G401 (cell line): ENCODE results near the gene RBM17. TPM values are rescaled to one million over a fixed set of nuclear protein-coding genes. Genes with fewer than 3 reads are reported as not detected.
"Not testable (repeated sequence)": the region's sequence is repeated elsewhere in the genome, so short reads cannot be mapped to it uniquely, and the experiment has no call there.

ENCODE experiments used
- DNase-seq: peaks from one replicate; pipeline ENCODE4 v3.0.0-alpha.2; 2015; ENCODE audit warnings: low spot score
- in situ Hi-C: cut with HindIII; loops from 2 replicates; pipeline ENCODE4 v1.10.0; 2016; ENCODE audit warnings: low sequenced_read_pairs, mixed read lengths
- total RNA-seq: library from RNA; depleted of rRNA; stranded (reverse); fragments of >200 nt; shearing (Covaris generic); gene quantifications from 2 replicates; pipeline ENCODE4 v1.2.3, GENCODE V29; 2014

The RBM17 gene
- total RNA-seq, 1 experiment from 2014 or later = 41.9 TPM

DNA sequence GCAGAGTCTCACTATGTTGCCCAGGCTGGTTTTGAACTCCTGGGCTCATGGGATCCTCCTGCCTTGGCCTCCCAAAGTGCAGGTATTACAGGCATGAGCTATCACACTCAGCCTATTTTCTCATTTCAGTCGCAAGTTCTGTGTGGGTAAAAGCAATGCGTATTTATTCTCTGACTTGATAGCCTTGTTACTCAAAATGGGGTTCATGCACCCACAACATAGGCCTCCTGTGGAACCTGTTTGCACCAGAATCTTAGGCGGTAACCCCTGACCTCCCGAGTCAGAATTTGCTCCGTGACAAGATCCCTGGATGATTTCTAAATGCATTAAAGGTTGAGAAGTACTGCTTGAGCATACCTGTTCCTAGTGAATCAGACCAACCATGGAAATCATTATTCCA is 34.0 kb upstream of the RBM17 start:
- in situ Hi-C loops = no loop called here
- no peak for DNase-seq

DNA sequence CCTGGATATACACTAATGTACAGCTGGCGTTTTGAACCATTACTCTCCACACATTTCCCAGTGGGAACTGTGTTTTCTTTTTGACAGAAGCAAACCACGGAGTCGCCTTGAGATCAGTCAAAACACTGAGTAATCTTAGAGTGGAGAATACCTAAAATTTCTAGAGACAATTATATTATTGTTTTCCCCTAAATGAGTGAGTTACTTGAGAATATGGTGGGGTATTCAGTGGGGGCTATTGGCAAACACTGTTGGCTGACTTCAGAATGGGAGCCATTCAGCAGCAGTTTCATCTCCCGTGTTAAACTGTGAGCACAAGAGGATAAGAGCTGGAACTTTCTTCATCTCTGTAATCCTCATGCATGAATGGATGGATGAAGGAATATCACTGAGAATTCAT is 32.9 kb upstream of the RBM17 start:
- DNase-seq = no peak
- in situ Hi-C loops = no loop called here

DNA sequence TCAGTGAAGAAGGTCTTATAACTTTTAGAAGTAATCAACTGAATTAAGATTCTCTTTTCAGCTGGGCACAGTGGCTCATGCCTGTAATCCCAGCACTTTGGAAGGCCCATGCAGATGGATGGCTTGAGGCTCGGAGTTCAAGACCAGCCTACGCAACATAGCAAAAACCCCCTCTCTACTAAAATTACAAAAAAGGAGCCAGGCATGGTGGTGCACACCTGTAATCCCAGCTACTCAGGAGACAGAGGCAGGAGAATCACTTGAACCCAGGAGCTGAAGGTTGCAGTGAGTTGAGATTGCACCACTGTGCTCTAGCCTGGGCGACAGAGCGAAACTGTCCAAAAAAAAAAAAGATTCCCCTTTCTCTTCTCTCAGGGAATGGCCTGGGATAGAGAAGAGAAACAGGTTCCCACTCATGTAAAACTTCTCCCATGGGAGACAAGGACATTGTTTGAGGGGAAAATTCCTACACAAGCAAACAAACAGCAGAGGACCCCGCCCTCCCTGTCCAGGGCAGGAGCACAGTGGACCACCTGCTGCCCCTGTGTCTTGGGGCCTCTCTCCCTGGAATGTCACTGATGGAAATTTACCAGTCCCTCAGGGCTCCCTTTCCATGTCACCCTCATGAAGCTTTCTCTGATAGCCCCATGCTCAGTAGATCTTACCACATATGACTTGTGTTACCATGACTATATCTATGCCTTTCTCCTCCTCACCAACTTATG is 32.3 kb upstream of the RBM17 start:
- no peak for DNase-seq

DNA sequence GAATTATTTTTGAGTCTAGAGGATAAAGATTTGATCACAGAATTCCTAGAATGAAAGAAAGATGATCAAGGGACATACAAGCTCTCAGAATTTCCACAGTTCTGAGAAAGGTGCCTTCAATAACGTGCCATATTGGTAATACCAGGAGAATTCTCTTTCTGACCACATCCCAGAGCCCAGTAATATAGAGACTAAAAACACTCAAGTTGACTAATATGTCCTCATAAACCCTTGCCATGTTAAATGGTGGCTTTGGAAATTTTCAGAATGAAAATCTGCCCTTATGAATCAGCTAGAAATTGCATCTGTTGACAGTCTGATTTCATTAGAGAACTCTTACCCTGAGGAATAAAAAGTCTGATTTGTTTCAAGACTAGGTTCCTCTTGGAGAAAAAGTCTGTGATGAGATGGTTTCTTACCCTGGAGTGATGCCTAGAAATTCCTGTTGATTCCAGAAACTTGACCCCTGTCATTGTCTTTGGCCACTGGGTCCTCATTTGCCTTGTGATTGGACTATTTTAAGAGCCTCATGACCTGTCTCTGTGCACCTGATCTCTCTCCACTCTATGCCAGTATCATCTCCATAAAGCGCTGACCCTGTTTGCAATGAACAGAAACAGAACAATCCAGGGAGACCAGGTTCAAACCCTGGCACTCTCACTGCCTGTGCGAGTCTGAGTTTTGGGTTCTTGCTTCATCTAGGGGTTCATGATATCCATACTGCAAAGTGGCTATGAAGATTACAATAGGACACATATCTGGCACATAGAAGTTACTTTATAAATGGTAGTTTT is 30.0 kb upstream of the RBM17 start:
- no peak for DNase-seq
- in situ Hi-C loops = no loop called here

More for the DNA sequence above, 32.3 kb upstream of the RBM17 start:
- in situ Hi-C loops = no loop called here

DNA sequence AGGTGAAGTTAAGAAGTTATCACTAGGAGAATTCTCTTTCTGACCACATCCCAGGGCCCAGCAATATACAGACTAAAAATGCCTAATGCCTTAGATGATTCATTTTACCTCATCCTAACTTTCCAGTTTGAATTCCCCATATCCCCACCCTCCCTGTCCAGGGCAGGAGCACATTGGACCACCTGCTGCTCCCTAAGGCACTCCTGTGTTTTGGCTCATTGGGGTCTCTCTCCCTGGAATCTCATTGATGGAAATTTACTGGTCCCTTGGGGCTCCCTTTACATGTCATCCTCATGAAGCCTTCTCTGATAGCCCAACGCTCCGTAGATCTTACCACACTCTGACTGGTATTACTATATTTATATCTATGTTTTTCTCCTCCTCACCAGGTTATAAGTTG is 29.3 kb upstream of the RBM17 start:
- in situ Hi-C loops = no loop called here
- no peak for DNase-seq

DNA sequence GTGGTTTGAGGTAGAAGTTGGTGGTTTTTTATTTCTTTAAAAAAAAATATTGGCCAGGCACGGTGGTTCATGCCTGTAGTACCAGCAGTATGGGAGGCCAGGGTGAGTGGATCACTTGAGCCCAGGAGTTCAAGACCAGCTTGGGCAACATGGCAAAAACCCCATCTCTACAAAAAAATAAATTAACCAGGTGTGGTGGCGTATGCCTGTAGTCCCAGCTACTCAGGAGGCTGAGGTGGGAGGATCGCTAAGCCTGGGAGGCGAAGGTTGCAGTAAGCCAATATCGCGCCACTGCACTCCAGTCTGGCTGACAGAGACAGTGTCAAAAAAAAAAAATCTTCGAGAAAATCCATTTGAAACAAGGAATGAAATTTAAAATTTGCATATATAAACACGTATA is 27.8 kb upstream of the RBM17 start:
- DNase-seq = no peak
- in situ Hi-C loops = no loop called here

DNA sequence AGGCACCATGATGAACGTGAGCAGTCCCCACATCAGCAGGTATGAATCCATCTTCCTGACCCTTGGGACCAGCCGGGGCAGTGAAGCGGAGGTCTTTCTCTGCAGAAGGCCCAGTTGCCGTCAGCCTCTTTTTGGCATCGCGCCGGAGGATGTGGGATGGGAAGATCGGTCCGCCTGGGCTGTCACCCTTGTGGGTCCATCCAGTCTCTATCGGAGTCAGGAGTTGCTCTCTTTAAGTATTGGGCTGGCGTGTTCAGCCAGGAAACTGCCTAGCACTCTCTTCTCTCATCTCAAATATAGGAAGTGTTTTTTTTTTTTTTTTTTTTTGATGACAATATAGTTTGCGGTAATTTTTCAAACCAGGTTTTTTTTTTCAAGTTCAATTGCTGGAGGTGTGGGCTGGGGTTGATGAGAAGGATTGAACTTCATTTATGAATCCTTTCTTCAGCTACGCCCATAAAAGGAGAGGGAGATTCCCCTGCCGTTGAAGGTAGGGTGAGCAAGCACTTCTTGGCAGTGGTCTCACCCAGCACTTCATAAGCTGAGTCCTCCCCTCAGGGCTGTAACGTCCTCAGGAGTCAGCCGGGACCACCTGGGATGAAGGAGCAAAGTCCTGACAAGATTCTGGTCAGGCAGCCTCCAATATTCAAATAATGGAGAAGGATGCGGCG is 26.6 kb upstream of the RBM17 start, which contains the start of gene IL2RA:
Gene IL2RA, minus strand, starts transcription at position 267 of the 671 bp plus-strand sequence. Its CDS starts 216 bp downstream, at position 51.
- DNase-seq = no peak
- in situ Hi-C loops = no loop called here

DNA sequence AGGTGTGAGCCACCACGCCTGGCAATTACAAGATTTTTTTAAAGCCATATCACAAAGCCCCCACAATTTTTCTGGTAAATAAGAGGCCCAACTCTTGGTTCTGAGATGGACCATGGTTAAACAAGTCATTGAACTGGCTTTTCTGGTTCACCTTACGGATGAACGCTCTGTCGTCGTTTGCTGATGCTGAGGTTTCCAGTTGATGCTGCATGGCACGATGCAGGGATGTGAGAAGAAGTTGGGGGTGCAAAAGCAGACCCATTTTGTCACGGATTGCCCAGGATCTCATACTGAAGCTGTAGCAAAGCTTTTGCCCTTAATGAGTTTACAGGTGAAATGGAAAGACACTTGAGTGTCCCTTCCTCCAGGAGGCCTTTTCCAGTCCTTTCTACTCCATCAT is 24.7 kb upstream of the RBM17 start:
- in situ Hi-C loops = no loop called here

DNA sequence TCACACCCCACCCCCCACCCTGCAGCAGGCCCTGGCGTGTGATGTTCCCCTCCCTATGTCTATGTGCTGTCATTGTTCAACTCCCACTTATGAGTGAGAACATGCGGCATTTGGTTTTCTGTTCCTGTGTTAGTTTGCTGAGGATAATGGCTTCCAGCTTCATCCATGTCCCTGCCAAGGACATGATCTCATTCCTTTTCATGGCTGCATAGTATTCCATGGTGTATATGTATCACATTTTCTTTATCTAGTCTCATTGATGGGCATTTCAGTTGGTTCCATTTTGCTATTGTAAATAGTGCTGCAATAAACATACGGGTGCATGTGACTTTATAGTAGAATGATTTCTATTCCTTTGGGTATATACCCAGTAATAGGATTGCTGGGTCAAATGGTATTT is 24.1 kb upstream of the RBM17 start:
- in situ Hi-C loops, DNase-seq: not testable (repeated sequence)

More for the DNA sequence above, 24.7 kb upstream of the RBM17 start:
- no peak for DNase-seq

DNA sequence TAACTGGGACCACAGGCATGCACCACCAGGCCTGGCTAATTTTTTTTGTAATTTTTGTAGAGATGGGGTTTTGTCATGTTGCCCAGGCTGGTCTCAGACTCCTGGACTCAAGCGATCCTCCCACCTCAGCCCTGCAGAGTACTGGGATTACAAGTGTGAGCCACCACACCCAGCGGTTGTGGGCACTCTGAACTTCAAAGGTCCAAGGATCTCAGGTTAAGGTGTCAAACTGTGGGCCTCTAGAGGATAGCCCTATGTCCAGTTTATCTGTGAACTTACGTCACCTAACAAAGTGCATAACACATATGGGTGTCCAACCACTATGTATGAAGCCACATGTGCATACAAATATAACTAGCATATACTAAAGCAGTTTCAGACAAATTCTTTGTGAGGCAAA is 23.4 kb upstream of the RBM17 start:
- DNase-seq = no peak
- in situ Hi-C loops = no loop called here

DNA sequence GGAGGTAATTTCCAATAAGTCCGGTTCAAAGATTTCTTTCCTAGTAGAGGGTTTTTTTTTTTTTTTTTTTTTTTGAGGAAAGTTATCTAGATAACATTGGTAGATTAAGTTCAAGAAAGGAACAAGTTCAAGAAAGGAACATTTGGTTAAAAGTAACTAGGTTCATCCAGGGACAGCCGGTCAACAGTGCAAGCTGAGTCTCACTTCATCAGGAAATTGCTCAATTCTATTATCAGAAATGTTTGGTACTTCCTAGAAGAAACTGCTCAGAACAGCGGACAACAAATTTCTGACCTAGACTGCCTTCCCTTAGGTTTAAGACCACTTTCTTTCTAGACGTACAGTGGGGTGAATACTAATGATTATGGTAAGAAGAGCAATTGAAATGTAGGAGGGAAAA is 23.0 kb upstream of the RBM17 start:
- DNase-seq = no peak
- in situ Hi-C loops = no loop called here

DNA sequence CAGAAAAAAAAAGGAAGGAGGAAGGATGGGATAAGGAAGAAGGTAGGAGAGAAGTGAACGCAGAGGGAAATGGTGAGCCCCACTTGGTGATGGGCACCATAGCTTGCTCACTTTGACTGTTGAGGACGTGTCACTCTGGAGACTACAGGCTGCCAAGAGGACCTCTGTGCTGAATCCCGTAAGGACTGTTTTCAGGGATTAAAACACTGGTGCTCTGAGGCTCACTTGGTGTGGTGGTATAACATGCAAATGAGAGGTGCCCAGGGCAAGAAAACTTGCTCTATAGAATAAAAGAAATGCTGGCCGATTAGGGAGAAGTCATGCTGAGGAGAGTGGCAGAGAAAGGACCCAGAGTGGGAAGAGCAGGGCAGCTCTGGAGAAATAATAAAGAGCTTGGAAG is 21.4 kb upstream of the RBM17 start:
- no peak for DNase-seq
- in situ Hi-C loops = no loop called here

DNA sequence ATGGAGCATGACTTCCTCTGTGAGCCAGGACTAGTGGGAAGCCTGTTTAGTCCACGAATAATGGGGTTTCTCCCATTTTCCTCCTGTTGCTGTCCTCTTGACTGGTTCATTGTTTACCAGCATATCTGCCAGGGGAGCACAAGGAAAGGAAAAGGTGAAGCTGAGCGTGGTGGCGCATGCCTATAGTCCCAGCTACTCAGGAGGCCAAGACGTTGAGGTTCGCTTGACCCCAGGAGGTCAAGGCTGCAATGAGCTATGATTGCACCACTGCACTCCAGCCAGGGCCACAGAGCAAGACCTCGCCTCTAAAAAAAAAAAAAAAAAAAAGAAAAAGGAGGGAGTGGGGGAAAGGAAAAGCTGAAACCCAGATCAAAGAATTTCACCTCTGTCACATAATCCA is 20.8 kb upstream of the RBM17 start:
- in situ Hi-C loops = no loop called here
- no peak for DNase-seq

DNA sequence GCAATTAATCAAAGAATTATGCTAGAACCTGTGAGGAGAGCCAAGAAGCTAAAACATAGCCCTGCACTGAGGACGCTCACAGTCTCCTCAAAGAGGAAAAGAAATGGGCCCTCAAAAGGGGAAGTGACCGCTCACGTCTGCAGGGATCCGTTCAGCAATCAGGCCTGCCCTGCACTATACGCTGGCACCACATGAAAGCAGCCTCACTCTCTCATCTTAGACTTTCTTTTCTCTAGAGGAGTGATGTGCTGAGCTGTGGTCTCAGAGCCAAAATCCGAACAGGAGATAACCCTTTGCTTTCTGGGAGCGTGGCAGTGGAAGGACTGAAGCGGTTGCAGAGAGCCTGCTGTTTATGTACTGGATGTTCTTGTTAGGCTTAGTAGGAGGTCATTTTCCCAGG is 20.4 kb upstream of the RBM17 start:
- DNase-seq = no peak

DNA sequence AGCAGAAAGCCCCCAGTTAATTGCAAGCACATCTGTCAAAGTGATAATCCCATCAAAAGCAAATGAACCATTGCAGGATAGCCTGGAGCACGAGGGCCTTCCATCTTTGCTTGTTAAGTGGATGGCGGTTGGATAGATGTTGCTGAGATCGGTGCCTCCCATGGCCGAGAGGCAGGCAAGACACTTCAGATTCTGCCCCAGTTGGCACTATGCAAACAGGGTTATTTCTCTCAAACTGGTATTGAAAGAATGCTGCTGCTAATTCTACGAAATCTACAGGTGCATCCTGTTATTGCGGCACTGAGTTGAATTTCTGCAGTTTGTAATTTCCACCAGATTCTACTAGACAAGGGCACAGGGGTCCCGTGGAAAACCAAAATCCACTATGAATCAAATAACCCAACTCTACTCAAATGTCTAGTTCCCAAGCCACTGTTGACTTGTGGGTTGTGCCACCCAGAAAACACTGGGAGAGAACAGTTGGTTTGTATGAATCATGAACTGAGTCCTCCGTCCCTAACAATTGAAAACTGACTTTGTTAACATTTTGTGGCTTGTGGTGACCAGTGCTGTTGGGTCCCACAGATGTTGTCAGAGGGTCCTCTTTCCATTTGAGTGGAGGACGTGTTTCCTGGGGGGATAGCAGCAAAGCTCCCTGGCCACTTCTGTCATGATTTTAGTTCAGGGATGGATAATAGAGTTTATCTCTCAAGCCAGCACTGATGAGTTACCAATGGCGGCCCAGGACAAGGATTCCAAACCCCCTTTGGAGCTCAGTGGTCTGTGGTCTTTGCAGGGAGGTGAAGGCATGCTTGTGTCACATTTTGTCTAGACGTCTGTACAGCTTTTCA is 19.5 kb upstream of the RBM17 start:
- in situ Hi-C loops = no loop called here
- DNase-seq = no peak

More for the DNA sequence above, 20.4 kb upstream of the RBM17 start:
- in situ Hi-C loops = no loop called here

DNA sequence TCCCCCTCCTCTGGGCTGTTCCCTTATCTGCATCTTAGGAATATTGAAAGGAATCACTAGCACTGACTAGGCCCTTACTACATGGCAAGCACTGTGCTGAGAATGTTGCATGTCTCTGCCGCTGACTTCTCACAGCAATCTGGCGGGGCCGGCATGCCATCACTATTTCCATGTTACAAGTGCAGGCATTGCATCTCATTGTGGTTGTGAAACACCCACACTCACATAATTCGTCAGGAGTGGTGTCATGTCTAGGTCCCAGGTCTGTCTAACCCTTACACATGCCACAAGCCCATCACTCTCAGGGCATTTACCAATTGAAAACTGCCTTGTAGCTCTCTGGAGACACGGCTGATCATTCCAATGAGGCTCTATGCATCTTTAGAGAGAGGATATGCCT is 18.2 kb upstream of the RBM17 start:
- DNase-seq = no peak
- in situ Hi-C loops = no loop called here

DNA sequence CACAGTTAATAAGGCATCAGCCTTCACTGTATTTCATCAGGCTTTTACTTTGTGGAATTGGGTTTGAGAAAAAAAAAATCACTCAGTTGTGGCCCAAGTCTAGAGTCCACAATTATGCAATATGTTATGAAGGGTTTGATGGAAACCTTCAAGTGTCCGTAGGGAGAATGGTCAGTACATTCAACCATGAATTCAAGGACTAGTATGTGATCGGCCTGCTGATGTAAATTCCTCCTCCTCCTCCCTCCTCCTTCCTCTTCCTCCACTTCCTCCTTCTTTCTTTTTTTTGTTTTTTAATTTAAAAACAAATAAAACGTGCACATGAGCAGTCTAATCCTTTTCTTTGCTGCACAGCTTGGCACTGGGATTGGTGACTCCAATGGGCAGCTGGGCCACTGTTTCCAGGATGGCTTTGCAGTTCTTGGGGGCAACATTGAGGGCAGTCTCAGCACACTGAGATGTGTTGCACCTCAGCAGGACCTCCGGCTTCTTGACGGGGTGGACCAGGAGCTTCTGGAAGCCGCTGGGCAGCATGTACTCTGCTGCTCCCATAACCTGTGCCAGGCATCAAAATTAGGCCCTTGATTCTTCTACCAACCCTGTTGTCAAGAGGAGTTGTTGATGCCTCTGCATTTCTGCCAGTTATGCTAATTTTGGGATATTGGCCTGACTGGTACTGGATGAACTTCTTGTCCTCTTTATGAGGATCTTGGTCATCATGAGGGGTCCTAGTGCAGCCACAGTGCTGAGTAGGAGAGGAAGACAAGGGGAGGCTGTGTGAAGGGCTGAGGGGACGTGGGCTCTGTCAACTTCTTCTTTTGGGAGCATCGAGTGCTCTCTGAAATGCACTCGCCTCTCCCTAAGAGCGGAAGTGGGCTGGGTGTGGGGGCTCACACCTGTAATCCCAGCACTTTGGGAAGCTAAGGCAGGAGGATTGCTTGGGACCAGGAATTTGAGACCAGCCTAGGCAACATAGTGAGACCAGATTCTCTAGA is 17.4 kb upstream of the RBM17 start:
- no peak for DNase-seq
- in situ Hi-C loops = no loop called here
